ENCODE measurements around the gene WIZ.

The WIZ gene

DNA sequence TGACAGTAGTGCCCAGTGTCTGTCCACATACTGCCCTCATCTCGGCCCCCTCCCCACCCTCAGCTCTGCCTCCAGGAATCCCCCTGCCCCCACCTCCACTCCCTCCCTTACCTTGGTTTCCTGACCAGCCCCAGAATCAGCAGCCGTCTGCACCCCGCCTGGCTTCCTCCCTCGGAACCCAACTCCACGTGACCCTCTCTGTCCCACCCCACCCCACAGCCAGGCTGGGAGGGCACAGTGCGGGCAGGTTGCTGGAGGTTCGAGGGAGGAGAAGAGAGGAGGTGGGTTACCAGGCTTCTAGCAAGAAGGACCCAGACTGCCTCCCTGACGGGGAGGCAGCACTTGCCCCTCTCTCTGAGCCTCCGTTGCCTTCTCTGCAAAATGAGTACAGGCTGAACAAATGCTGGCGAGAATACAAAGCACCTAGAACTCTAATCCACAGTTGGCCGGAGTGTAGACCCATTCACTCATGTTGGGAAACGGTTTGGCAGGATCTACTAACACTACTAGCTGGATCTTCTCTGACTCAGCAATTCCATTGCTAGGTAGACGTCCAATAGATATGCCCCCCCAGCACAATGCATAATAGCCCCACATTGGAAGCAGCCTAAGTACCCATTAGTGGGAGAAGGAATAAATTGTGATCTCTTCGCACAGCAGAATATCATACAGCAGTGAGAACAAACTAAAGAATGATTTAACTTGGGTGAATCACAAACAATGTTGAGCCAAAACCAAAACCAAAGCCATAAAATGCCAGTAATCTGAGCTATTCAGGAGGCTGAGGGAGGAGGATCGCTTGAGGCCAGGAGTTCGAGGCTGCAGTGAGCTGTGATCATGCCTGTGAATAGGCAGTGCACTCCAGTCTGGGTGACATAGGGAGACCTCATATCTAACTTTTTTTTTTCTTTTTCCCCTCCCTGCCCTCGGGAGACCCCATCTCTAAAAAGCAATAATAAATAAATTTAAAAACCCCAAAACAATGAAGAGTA is 14.9 kb upstream of the WIZ start, which contains the start of gene RASAL3:
TSS of gene RASAL3 (minus strand) at position 151 of the 992 bp plus-strand sequence. CDS start 186 bp downstream, outside the sequence.
- no peak for DNase-seq

DNA sequence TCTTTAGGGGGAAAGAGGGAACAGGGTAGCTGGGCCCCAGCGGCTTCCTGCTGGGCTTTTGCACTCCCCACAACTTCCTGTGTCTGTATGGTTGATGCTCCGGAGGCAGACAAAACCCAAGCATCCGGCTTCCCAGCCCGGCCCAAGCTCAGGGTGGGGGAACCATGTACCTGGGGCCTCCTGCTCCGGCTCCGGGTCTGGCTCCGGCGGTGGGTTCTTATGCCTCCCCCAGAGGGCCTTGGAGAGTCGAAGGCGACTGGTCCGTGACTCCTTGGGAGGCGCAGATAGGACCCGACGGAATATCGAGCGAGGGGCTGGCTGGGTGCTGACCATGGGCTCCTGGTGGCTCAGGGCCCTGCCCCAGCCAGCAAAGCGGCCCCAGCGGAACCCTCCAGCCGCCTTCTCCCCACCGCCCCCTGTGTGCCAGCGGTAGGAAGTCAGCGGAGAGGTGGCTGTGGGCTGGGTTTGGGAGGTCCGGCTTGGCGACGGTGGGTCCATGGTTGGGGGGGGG is 14.2 kb upstream of the WIZ start:
- DNase-seq, result no peak

DNA sequence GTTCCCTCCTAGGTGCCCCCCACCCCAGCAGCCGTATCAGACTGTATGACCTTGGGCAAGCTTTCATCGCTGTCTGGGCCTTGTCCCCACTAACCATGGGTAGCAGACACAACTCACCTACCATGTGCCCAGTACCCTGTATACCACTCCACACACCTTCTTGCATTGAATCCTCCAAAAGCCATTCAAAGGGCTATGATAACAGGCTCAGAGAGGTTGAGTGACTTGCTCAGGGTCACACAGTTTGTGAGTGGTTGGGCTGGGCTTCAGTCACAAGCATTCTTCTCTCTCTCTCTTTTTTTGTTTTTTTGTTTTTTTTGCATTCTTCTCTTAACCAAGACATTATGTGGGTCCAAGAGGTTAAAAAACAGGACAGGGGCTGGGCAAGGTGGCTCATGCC is 11.9 kb upstream of the WIZ start:
- no peak for DNase-seq

DNA sequence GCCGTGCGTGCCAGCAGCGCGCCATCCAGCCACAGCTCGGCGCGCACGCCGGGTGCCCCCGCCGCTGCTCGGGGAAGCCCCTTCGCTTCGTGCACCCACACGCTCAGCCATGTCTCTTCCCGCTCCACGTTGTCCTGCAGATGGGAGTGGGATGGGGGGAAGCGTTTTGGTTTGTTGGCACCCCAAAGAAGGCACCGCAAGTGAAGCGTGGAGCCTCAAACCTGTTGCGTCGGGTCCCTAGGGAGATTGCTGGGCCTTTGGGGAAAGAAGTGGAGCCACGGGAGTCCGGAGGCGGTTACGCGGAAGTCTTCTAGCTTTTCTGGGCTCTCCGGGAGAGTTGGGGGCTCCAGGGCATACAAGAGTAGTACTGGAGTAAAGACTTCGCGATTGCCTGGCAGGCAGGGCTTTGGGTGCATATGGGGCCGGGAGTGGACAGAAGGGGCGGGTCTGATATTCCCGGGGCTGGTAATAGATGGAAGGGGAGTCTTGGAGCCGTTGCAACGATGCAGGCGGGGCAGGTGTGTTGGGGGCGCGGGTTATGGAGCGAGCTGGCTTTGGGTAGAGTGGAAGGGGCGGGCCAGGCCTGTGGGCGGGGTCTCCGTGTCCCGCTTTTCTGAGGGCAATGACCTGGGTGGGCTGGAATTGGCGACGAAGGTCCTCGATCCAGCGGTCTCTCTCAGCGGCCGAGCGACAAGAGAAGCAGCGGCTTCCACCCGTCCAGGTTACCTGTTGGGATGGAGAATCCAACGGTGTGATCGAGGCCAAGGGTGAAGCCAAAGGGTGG is 8.1 kb upstream of the WIZ start:
- no peak for DNase-seq

DNA sequence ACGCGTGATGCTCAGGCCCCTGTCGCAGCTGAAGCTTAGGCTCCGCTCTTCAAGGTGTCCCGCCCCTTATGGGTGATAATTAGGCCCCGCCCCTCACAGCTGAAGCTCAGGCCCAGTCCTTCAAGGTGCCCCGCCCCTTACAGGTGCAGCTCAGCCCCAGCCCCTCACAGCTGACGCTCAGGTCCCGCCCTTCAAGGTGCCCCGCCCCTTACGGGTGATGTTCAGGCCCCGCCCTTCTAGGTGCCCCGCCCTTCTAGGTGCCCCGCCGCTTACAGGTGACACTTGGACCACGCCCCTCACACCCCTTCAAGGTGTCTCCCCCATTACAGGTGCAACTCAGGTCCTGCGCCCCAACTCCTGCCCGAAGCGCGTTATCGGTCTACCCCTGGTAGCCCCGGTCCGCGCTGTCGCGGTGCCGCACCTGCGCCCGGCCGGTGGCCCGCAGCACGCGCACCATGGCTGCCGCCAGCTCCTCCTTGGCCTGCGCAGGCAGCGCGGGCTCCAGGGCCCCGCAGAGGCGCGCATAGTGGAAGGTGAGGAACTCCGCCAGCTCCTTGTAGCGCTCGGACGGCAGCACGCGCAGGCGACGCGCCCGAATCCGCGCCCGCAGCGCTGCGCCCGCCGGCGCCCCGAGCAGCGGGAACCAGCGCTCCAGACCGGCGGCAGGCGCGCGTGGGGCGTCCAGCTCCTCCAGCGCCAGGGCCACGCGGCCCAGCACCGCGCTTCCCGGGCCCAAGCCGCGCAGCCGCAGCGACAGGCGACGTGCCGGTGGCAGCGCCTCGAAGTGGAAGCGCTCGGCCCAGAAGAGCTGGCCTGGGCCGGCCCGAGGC is 7.3 kb upstream of the WIZ start:
- peak; percentile 65 for DNase-seq

DNA sequence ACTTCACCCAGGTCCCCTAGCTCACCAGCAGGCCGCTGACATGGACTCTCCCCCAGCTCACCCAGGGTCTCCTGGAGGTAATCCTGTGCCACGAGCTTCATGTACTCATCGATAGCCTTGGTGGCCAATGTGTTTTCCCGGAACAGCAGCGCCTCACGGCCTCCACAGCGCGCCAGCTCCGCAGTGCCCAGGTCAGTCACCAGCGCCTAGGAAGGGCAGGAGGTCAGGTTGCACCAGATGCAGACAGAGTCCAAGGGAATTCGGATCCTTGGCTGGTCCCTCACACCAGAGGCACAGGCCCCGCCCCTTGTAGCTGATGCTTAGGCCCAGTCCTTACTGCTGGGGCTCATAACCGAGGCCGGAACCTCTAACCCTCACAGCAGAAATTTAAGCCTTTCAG is 6.7 kb upstream of the WIZ start:
- DNase-seq, result no peak

DNA sequence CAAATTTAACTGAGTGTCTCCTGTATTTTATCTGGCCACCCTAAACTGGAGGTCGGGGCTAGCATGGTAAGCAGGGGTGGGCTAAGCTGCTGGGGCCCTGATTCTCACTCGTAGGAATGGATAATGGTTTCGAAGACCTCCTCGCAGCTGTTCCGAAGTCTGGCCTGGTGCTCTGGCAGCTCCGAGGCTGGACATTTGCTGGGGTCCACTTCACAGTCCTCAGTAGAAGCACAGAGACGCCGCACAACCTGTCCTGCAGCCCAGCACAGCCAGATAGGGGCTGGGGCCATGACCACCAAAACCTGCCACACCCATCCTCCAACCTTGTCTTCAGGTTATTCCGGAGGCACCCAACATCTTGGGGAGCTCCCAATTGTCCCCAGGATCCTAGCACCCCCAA is 6.2 kb upstream of the WIZ start:
- DNase-seq, result no peak

DNA sequence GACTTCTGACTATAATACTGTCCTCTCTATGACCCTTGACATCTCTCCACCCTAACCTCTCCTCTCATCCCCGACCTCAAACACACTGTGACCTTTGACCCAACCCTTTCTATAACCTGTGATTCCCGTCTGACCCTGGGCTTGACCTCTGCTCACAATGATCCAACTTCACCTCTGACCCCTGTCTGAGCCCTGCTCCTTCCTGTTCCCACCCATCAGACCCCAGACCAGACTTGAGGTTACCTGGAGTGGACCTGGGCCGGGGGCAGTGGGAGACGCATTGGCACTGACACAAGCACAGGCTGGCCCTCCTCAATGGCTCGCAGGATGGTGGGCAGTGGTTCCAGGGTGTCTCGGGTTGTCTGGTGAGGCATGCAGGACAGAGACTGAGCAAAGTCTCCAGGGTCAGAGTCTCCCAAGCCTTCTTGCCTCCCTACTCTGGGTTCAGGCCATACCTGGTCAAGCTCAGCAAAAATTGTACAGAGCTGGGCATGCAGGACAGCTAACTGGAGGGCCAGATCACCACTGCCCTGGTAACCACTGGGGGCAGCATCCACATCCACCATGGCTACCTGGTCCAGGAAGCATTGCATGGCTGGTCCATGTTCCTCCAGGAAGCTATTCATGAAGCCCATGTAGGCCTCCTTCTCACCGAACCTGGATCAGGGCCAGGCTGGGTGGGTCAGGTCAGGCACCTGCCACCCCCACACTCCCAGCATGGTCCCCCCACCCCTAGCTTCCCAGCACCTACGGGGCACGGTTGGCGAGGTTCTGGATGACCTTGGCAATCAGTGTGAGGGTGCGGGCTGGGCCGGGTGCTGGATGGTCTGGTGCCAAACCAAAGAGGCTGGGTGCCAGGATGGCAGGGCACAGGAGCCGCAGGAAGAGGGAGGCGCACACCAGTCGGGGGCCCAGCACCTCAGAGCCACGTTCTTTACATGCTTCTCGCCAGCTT is 4.4 kb upstream of the WIZ start:
- DNase-seq, result no peak

DNA sequence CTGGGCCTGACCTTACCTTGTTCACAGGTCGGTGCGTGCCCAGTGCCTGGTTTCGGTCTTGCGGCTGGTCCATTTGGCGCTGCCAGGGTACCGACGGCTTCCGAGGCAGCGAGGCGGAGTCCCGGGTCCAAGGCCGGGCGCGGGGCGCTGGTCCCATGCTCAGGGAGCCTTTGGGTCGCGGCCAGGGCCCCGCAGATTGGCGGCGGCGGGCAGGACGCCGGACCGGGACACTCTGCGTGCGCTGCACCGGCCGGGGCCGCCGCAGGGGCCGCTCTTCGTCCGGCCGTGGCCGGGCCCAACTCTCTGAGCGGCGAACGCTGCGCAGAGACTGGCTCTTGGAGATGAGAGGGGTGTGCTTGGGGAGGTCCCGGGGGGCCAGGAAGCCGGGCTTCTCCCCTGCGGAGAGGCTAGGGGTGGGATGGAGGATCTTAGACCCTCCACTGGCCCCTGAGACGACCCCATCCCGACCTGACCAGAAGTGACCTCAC is 3.4 kb upstream of the WIZ start:
- DNase-seq, result no peak

DNA sequence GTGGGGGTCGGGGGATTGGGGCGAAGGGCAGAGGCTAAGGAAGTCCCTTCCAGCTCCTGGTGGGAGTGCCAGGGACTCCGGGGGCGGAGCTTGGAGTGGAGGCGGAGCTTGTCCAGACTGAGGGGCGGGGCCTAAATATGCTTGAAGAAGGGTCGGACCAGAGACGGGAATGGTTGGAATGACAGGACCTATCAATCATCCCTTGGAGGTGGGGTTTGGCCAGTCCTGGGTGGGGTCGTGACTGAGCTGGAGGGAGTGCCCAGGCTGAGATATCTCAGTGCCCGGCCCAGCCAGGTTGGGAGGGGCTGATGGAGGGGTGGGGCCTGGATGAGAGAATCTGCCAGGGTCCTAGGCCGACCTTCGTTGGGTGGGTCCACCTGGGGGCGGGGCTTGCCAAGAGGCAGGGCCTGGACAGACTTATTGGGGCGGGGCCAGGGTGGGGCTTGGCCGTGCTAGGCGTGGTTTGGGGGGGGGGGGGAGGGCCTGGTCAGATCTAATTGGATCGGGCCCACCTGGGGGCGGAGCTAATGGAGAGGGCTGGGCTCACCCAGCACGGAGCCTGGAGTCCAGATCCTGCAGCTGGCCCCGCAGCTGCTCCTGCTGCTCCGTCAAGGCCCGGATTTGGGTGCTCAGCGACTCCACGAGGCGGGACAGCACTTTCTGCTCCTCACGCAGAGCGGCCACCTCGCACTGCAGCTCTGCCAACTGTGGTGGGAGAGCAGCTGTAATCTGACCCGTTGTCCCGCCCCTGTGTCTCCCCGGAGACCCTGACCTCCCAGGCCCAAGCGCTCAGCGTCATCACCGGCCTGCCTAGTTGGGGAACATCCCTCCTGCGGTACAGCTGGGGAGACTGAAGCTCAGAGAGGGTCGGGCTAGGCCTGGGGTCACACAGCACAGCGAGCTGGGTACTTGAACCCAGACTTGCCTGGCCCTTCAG is 2.6 kb upstream of the WIZ start:
- DNase-seq, result no peak

DNA sequence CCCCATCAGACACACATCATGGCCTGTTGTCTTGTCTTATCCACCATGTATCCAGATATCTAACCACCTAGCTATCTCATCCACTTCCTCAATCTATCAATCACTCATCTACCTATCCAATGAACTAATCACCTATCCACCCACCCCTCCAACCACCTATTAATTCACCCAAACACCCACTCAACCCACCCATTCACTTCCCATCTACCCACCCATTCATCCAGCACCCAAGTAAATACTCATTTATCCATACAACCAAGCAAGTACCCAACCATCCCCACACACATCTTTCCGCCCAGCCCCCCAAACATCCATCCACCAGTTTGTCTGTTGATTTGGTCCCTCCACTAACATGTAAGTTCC is 753 bp upstream of the WIZ start:
- no peak for DNase-seq

DNA sequence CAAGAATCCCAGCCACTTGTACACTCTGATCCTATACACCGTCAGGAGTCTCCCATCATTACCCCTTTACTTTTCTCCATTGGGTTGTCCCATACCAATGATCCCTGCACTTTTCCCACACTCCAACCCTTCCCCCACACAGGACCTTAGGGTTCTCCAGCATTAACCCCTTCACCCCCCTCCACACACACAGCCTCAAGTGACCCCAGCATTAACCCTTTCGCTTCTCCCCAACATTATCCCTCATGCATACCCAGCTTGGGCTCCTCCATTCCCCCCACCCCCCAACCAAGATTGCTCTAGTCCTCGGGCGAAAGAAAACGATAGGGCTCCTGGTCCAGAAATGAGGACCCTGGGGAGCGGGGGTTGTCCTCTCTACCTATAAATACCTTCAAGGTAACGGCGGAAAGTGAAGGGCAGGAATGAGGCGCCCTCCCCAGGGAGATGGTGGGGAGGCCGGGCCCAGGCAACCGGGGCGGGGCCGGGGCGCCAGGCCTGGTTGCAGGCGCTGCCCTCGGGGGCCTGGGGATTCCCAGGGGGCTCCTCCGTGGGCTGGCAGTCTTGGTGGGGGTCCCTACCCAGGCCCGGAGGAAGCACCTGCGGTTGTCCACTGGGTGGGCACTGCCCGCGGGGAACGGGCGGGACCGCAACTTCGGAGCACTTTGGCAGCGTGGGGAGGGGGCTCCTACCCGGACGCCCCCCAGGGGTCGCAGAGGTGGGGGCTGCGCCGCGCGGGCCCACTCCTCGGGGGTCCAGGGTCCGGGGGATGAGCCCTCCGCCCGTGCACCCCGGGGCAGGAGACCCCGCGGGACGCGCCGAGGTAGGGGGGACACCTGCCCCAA is 757 bp downstream of the WIZ start:
- no peak for DNase-seq

DNA sequence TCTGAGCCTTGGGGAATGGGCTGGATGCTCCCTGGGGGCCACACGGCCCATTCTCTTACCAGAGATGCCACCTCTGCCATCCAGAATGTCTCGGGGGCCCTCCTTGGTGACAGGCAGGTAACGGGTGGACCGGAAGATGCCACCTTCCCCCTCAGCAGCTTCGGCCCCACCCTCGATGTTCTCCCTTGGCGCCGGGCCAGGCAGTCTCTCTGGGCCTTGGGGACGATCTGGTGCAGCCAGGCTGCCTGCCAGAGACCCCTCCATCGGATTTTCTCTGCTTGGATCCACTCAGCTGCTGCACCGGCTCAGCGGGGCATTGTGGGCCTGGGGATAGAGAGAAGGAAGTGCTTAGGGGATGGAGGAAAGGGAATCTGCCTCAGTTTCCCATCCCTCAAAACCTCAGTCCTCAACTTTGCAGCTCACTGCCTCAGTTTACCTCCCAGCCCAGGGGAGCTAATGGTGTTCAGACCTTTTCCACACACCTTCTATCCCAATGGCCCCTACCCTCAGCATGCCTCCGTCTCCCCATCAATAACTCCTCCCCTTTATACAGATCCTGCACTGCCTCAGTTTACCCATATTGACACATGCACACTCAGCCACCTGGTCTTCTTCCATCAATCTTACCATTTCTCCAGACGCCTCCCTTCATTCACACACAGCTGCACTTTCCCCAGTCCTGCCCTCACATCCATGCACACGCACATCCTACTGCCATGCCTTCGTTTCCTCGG is 1.5 kb downstream of the WIZ start:
- DNase-seq, result no peak

DNA sequence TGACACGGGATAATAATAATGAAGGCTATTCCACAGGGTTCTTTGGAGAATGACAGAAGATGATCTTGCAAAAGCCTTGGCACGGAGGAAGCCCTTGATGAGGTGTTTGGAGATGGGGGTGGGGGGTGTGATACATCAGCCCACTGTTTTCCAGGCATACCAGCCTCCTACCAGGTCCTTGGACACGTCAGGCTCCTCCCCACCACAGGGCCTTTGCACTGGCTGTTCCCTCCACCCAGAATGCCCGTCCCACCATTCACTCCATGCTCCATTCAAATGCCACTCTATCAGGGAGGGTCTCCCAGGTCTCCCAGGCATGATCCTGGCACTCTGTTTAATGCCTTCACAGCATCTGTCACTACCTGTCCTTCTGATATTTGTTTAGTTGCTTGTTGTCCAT is 2.7 kb downstream of the WIZ start:
- DNase-seq, result no peak

DNA sequence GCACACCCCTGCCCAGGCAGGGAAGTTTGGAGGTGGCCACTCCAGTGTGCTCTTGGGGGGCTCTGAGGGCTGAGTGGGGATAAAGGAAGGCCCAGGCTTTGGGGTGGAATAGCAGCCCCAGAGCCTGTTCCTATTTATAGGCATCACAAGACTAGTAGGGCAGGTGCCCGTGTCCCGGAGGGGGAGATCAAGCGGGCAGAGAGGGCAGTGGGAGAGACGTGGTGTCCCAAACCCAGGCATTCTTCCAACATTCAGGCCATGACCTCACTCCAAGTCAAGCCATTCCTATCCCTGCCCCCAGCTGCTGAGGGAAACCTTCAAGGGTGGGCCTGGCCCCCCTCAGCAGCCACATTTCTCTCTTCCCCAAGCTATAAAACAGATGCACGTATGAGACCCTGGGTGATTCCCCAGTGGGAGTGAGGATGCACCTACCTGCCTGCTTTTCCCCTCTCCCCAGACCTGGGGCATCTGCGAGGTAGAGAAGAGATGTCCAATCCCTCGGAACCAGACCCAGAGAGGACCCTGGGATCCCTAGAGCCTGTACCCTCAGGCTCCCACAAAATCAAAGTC is 3.9 kb downstream of the WIZ start:
- DNase-seq, result no peak

DNA sequence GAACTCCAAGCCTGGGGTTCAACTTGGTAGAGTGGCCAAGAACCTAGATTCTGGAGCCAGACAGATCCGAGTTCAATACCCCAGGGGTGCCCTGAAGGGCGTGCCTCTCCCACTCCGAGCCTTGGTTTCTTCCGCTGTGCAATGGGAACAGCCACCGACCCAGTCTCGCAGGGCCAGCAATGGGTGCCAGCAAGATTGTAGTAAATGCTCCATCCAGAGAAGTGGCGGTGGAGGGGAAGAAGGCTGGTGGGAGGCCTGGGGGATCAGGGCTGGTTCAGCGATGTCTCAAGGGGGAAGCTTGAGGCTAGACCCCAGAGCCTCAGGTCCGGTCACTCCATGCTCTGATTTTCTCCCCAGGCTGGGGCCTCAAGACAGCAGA is 4.5 kb downstream of the WIZ start:
- no peak for DNase-seq

DNA sequence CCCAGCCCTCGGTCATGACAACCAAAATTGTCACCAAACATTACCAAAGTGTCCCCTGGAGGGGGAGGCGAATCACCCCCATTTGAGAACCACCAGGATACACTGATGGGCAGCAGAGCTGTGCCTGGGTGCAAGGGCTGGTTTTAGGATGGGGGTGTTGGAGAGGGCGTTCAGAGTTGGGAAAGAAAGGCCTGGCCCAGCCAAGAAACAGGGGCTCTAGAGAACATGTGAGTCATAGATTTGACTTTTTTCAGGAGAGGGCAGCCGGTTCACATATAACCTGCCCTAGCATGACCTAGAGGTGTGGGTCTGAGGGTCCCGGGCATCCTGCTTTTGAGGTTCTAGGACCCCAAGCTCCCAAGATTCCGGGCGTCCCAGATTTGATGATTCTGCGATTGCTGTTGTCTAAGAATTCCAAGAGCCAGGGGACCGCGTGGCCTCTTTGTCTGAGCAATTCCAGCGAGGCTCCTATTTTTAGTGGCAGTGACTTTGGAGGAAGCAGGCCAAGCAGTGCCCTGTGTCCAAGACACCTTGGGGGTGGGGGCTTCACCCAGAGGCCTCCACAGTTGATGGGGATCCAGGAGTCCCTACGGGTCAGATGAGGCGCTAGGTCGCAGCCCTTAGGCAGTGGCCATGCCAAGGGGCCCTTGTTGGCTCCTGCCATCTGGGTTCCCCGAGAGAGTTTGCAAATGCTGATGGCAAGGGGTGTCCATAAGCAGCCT is 5.1 kb downstream of the WIZ start:
- no peak for DNase-seq

DNA sequence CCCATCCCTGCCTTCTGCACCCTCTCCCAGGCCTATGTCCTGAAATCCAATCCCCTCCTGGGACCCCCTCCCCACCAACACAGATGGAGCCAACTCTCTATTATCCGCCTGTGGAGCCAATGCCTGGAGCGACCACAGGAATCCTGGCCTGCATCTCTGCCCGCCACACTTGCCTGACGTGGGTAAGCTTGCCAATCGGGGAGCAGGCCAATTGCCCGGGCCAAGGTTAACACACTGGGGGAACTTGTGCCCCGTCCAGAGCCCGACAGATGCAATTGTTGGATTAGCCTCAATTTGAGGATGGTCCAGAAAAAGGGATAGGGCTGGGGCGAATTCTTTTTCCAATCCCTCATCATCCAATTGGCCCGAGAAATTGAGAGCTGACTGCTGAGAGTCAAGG is 5.9 kb downstream of the WIZ start:
- no peak for DNase-seq
